Immature natural killer cell (primary cell): ENCODE data around the gene RRAD. TPM values are rescaled to one million over a fixed set of nuclear protein-coding genes. Genes with fewer than 3 reads are reported as not detected.

Experiments used
- DNase-seq, 3 donors: peaks; one replicate each; pipeline ENCODE4 v3.0.0; 2022; ENCODE audit warnings: mixed read lengths in 1 of 3
- H3K27ac Mint-ChIP-seq, 6 donors: one replicate each; pipeline ENCODE4 v1.8.0; 2020; ENCODE audit warnings: mixed read lengths in 6 of 6, mild to moderate bottlenecking in 5 of 6, inconsistent platforms in 4 of 6, moderate library complexity in 3 of 6
- H3K27me3 Mint-ChIP-seq, 3 donors: one replicate each; pipeline ENCODE4 v1.8.0; 2020 to 2021; ENCODE audit warnings: low read depth in 3 of 3, mild to moderate bottlenecking in 3 of 3, mixed read lengths in 3 of 3, moderate library complexity in 3 of 3, inconsistent platforms in 1 of 3
- H3K36me3 Mint-ChIP-seq, 3 donors: one replicate each; pipeline ENCODE4 v1.8.0; 2020; ENCODE audit warnings: mixed read lengths in 3 of 3, inconsistent platforms in 2 of 3, mild to moderate bottlenecking in 2 of 3
- H3K4me1 Mint-ChIP-seq, 2 donors: one replicate each; pipeline ENCODE4 v1.8.0; 2020; ENCODE audit warnings: inconsistent platforms in 2 of 2, mild to moderate bottlenecking in 2 of 2, mixed read lengths in 2 of 2, moderate library complexity in 1 of 2
- H3K4me3 Mint-ChIP-seq, 5 donors: one replicate each; pipeline ENCODE4 v1.8.0; 2020; ENCODE audit warnings: mild to moderate bottlenecking in 5 of 5, mixed read lengths in 5 of 5, inconsistent platforms in 3 of 5, moderate library complexity in 3 of 5
- H3K9me3 Mint-ChIP-seq, 6 donors: one replicate each; pipeline ENCODE4 v1.8.0; 2020; ENCODE audit warnings: mild to moderate bottlenecking in 6 of 6, mixed read lengths in 6 of 6, inconsistent platforms in 4 of 6, moderate library complexity in 3 of 6
- polyA plus RNA-seq, 3 donors: library from polyadenylated mRNA; unstranded; fragments of 300-500 nt; fragmentation: Illumina TruSeq; gene quantifications; one replicate each; pipeline ENCODE4 v1.2.3, GENCODE V29; 2021

The RRAD gene
- polyA plus RNA-seq, 3 donors from 2014 or later, result not detected

DNA sequence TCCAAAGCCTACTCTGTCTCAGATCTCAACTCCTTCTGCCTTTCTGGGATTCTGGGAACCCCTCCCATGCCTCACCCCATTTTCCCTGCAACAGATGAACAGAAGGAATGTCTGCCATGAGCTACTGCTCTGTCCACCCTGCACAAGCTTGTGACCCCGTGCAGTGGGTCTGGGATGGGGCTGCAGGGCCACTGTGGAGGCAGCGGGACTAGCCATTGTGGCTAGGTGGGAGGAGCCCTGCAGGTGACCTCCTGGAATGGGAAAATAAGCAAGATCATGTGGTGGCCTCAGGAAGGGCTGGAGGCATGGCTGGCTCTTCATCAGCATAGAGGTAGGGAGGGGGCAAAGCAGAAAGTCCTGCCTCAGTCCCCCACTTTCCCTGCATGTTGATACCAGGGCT, 31.3 kb downstream of the RRAD start:
- no peak overlapping the region for H3K4me3 Mint-ChIP-seq
- no peak for DNase-seq
- H3K9me3 Mint-ChIP-seq, result no peaks in the 10 kb centered on the region
- peaks cover 0 to 3% of the 10 kb centered on the region in 2 donors for H3K4me1 Mint-ChIP-seq
- peaks cover 0 to 3% (median 0%) of the 10 kb centered on the region in 3 donors for H3K27me3 Mint-ChIP-seq
- H3K27ac Mint-ChIP-seq, result peak overlapping the region in 1 of 6 donors; percentile 70
- no peaks in the 10 kb centered on the region for H3K36me3 Mint-ChIP-seq

DNA sequence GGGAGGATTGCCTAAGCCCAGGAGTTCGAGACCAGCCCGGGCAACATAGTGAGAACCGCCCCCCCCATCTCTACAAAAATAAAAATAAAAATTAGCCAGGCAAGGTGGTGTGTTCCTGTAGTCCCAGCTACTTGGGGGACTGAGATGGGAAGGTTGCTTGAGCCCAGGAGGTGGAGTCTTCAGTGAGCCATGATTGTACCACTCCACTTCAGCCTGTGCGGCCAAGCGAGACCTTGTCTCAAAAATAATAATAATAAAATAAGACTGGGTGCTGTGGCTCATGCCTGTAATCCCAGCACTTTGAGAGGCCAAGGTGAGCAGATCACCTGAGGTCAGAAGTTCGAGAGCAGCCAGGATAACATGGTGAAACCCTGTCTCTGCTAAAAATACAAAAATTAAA, 33.5 kb downstream of the RRAD start:
- no peak overlapping the region for H3K4me3 Mint-ChIP-seq
- no peaks in the 10 kb centered on the region for H3K9me3 Mint-ChIP-seq
- H3K27me3 Mint-ChIP-seq, result peaks cover 0 to 2% (median 0%) of the 10 kb centered on the region in 3 donors
- H3K27ac Mint-ChIP-seq, result no peak overlapping the region
- peaks cover 5 to 6% of the 10 kb centered on the region in 2 donors for H3K4me1 Mint-ChIP-seq
- DNase-seq, result no peak
- H3K36me3 Mint-ChIP-seq, result peaks cover 0 to 5% (median 0%) of the 10 kb centered on the region in 3 donors

- H3K9me3 Mint-ChIP-seq, result no peaks in the 10 kb centered on the region
- peaks cover 5 to 6% of the 10 kb centered on the region in 2 donors for H3K4me1 Mint-ChIP-seq
- H3K27ac Mint-ChIP-seq, result peak overlapping the region in 2 of 6 donors; percentile 19 to 61
- no peak for DNase-seq
- no peak overlapping the region for H3K4me3 Mint-ChIP-seq
- peaks cover 0 to 5% (median 0%) of the 10 kb centered on the region in 3 donors for H3K36me3 Mint-ChIP-seq
- peaks cover 0 to 2% (median 0%) of the 10 kb centered on the region in 3 donors for H3K27me3 Mint-ChIP-seq
These were observed 34.0 kb downstream of the RRAD start for GRCh38 chr16:66891360-66891759.

DNA sequence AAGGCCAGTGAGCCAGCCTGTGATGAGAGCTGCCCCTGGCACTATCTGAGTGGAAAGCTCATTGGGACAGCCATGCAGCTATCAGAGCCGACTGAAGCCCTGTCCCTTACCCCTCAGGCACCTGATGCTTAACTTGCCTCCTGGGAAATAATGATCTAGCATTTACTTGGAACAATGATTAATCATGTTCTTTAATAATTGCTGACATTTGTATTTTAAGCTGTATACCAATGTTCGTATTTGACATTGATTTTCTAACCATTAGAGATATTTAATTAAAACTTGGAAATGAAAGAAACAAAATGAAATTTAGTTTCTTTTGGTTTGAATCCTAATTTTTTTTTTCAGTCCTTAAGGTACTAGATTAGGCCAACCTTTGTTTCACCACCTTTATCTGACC, 34.5 kb downstream of the RRAD start:
- H3K9me3 Mint-ChIP-seq, result no peaks in the 10 kb centered on the region
- H3K27me3 Mint-ChIP-seq, result peaks cover 0 to under 1% (median 0%) of the 10 kb centered on the region in 3 donors
- H3K4me3 Mint-ChIP-seq, result no peak overlapping the region
- peaks cover 5 to 11% of the 10 kb centered on the region in 2 donors for H3K4me1 Mint-ChIP-seq
- H3K27ac Mint-ChIP-seq, result peak overlapping the region in 1 of 6 donors; percentile 19
- peaks cover 1 to 8% (median 1%) of the 10 kb centered on the region in 3 donors for H3K36me3 Mint-ChIP-seq
- DNase-seq, result no peak

- Mint-ChIP-seq H3K27ac (no peak overlapping the region), H3K4me1 (peaks cover 5 to 19% of the 10 kb centered on the region in 2 donors), H3K27me3 (no peaks in the 10 kb centered on the region), H3K36me3 (peaks cover 6 to 19% (median 6%) of the 10 kb centered on the region in 3 donors), H3K4me3 (no peak overlapping the region), H3K9me3 (no peaks in the 10 kb centered on the region)
- no peak for DNase-seq
These were observed 35.7 kb downstream of the RRAD start for GRCh38 chr16:66889622-66890021.

DNA sequence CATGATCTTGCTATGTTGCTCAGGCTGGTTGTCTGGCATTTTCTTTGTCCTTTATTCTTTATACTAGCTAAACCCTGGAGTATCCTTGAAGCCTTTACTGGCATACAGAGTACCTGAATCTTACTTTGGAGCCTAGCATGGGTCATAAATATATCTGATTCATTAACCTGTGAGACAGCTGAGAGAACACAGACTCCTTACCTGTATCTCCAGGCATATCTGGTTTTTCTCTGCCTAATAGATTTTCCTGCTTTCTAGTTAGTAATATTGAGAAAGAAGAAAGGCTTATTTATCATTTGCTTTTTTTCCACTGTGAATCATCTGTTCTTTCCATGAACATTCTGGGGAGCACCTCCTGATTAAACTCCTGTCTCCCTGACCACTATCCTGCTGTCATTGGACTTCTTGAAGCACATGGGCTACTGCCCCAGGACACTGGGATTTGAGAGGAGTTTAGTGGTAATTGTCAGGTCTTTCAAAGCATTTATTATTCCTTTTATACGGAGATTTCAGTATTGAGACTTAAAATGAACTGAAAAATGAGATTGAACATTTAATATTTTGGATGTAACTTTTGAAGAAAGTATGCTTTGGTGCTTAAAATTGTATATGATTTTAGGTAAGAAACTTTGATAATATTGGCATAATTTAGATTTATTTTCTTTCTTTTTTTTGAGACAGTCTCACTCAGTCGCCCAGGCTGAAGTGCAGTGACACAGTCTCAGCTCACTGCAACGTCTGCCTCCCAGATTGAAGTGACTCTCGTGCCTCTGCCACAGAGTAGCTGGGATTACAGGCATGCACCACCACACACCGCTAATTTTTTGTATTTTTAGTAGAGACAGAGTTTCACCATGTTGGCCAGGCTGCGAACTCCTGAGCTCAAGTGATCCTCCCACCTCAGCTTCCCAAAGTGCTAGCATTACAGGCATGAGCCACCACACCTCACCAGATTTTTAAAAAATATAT, 36.4 kb downstream of the RRAD start:
- peaks cover 6 to 24% (median 10%) of the 10 kb centered on the region in 3 donors for H3K36me3 Mint-ChIP-seq
- no peaks in the 10 kb centered on the region for H3K9me3 Mint-ChIP-seq
- no peaks in the 10 kb centered on the region for H3K27me3 Mint-ChIP-seq
- H3K4me3 Mint-ChIP-seq, result no peak overlapping the region
- H3K27ac Mint-ChIP-seq, result peak overlapping the region in 2 of 6 donors; percentile 9 to 23
- H3K4me1 Mint-ChIP-seq, result peaks cover 5 to 19% of the 10 kb centered on the region in 2 donors
- DNase-seq, result no peak

GRCh38 chr16:66886914-66887313, 38.4 kb downstream of the RRAD start:
- Mint-ChIP-seq H3K27me3 (peaks cover 0 to 1% (median 0%) of the 10 kb centered on the region in 3 donors), H3K36me3 (peaks cover 6 to 24% (median 10%) of the 10 kb centered on the region in 3 donors), H3K27ac (peak overlapping the region in 3 of 6 donors; percentile 29 to 88 (median 51)), H3K4me1 (peaks cover 3 to 29% of the 10 kb centered on the region in 2 donors), H3K9me3 (no peaks in the 10 kb centered on the region), H3K4me3 (no peak overlapping the region)
- no peak for DNase-seq

DNA sequence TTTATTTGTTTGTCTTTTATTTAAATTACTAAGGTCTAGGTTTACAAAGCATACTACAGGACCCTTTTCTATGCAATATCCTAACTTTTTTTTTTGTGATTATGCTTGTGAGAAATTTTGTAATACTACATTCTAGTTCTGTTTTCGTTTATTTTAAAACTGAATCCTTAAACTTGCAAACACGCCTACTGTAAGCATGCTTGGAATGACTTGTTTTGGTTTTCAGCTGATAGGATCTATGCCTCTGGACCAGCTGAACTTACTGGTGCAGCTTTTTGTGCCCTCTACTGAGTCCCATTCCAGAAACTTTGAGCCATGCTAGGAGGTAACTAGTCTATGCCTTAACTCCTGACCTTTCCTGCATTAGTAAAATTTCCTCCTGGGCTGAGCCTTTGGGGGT, 39.0 kb downstream of the RRAD start:
- peaks cover 3 to 33% of the 10 kb centered on the region in 2 donors for H3K4me1 Mint-ChIP-seq
- no peak overlapping the region for H3K4me3 Mint-ChIP-seq
- no peaks in the 10 kb centered on the region for H3K9me3 Mint-ChIP-seq
- peaks cover 0 to 2% (median 0%) of the 10 kb centered on the region in 3 donors for H3K27me3 Mint-ChIP-seq
- H3K27ac Mint-ChIP-seq, result no peak overlapping the region
- peaks cover 6 to 24% (median 10%) of the 10 kb centered on the region in 3 donors for H3K36me3 Mint-ChIP-seq
- DNase-seq, result no peak

DNA sequence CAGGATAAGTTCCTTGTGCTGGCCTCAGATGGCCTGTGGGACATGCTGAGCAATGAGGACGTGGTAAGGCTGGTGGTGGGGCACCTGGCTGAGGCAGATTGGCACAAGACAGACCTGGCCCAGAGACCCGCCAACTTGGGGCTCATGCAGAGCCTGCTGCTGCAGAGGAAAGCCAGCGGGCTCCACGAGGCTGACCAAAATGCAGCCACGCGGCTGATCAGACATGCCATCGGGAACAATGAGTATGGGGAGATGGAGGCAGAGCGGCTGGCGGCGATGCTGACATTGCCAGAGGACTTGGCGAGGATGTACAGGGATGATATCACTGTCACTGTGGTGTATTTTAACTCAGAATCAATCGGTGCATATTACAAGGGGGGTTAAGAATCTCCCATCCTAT, 39.8 kb downstream of the RRAD start:
- H3K36me3 Mint-ChIP-seq, result peaks cover 6 to 24% (median 10%) of the 10 kb centered on the region in 3 donors
- no peaks in the 10 kb centered on the region for H3K9me3 Mint-ChIP-seq
- DNase-seq, result no peak
- peak overlapping the region in 3 of 6 donors; percentile 16 to 37 (median 20) for H3K27ac Mint-ChIP-seq
- H3K27me3 Mint-ChIP-seq, result peaks cover under 1 to 2% (median under 1%) of the 10 kb centered on the region in 3 donors
- H3K4me3 Mint-ChIP-seq, result no peak overlapping the region
- peaks cover 3 to 35% of the 10 kb centered on the region in 2 donors for H3K4me1 Mint-ChIP-seq

DNA sequence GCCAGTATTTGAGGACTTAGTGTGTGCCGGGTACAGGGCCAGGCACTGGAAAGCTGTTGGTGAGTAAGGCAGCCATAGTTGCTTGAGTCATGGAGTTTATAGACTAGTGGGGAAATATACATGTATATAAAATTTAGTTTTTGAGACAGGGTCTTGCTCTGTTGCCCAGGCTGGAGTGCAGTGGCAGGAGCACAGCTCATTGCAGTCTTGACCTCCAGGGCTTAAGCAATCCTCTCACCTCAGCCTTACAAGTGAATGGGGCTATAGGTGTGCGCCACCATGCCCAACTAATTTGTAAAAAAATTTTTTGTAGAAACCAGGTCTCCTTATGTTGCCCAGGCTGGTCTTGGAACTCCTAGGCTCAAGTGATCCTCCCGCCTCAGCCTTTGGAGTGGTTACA, 42.6 kb downstream of the RRAD start:
- H3K9me3 Mint-ChIP-seq, result no peaks in the 10 kb centered on the region
- peak overlapping the region in 1 of 6 donors; percentile 42 for H3K27ac Mint-ChIP-seq
- DNase-seq, result no peak
- H3K4me1 Mint-ChIP-seq, result peaks cover 22 to 50% of the 10 kb centered on the region in 2 donors
- H3K27me3 Mint-ChIP-seq, result peaks cover 6 to 12% (median 7%) of the 10 kb centered on the region in 3 donors
- peak overlapping the region in 1 of 5 donors; percentile 74 for H3K4me3 Mint-ChIP-seq
- H3K36me3 Mint-ChIP-seq, result peaks cover 6 to 19% (median 10%) of the 10 kb centered on the region in 3 donors

- H3K4me3 Mint-ChIP-seq, result peak overlapping the region in 4 of 5 donors; percentile 74 to 99 (median 80)
- DNase-seq, result no peak
- H3K27ac Mint-ChIP-seq, result peak overlapping the region in 3 of 6 donors; percentile 15 to 66 (median 42)
- peaks cover 6 to 19% (median 10%) of the 10 kb centered on the region in 3 donors for H3K36me3 Mint-ChIP-seq
- H3K27me3 Mint-ChIP-seq, result peaks cover 6 to 12% (median 7%) of the 10 kb centered on the region in 3 donors
- peaks cover 22 to 51% of the 10 kb centered on the region in 2 donors for H3K4me1 Mint-ChIP-seq
- no peaks in the 10 kb centered on the region for H3K9me3 Mint-ChIP-seq
These were observed 43.3 kb downstream of the RRAD start for GRCh38 chr16:66881964-66882508.

DNA sequence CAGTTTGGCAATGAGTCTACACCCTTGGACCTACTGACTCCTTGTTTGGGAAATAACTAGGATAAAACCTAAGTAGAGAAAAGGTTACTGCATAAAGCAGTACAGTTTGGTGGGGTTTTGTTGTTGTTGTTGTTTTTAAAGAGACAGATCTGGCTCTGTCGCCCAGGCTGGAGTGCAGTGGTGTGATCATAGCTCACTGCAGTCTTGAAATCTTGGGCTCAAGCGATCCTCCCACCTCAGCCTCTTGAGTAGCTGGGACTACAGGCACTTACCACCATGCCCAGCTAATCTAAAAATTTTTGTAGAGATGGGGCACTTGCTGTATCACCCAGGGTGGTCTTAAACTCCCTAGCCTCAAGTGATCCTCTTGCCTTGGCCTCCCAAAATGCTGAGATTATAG, 43.8 kb downstream of the RRAD start:
- Mint-ChIP-seq H3K9me3 (no peaks in the 10 kb centered on the region), H3K27me3 (peaks cover 6 to 12% (median 7%) of the 10 kb centered on the region in 3 donors), H3K4me1 (peaks cover 22 to 51% of the 10 kb centered on the region in 2 donors), H3K4me3 (peak overlapping the region; percentile 74 to 99 (median 81)), H3K27ac (peak overlapping the region in 3 of 6 donors; percentile 12 to 81 (median 59)), H3K36me3 (peaks cover 6 to 19% (median 10%) of the 10 kb centered on the region in 3 donors)
- DNase-seq, result no peak

DNA sequence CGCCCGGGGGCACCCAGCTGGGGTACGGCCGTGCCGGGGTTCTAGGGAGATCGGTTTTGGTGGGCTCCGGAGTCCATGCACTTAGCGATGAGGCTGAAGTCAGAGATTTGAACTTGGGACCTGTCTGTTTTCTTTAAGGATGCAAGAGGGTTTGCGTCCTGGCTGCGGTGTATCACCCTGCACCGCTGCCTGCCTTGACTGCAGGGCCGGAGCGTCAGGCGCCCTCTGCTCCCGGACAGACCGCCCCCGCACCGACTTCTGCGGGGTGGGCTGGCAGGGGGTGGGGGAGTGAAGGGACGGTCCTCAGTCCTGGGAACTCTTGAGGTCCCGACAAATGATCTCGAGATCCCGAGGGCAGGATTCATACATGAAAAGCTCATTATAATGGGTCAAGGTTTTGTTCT, 44.3 kb downstream of the RRAD start:
- H3K4me1 Mint-ChIP-seq, result peaks cover 24 to 52% of the 10 kb centered on the region in 2 donors
- H3K27ac Mint-ChIP-seq, result peak overlapping the region in 2 of 6 donors; percentile 45 to 76
- no peaks in the 10 kb centered on the region for H3K9me3 Mint-ChIP-seq
- DNase-seq, result no peak
- H3K4me3 Mint-ChIP-seq, result peak overlapping the region; percentile 74 to 99 (median 81)
- peaks cover 6 to 18% (median 10%) of the 10 kb centered on the region in 3 donors for H3K36me3 Mint-ChIP-seq
- H3K27me3 Mint-ChIP-seq, result peaks cover 6 to 12% (median 7%) of the 10 kb centered on the region in 3 donors
